Chondrocyte (in vitro differentiated cells): ENCODE results near the gene CST9L. TPM values are rescaled to one million over a fixed set of nuclear protein-coding genes. Genes with fewer than 3 reads are reported as not detected.

Experiments used
- DNase-seq: peaks from one replicate; pipeline ENCODE4 v3.0.0; 2021; ENCODE audit warnings: mixed read lengths, low spot score
- H3K27ac Mint-ChIP-seq: one replicate; pipeline ENCODE4 v1.8.0; 2021; ENCODE audit warnings: mild to moderate bottlenecking, moderate library complexity, mixed read lengths; ENCODE audit not compliant: unreplicated experiment
- H3K27me3 Mint-ChIP-seq: 2 replicates; pipeline ENCODE4 v1.8.0; 2021; ENCODE audit warnings: low read depth, mixed read lengths
- H3K36me3 Mint-ChIP-seq: 2 replicates; pipeline ENCODE4 v1.8.0; 2021; ENCODE audit warnings: low read depth, mixed read lengths
- H3K4me1 Mint-ChIP-seq: 2 replicates; pipeline ENCODE4 v1.8.0; 2021; ENCODE audit warnings: low read depth, mild to moderate bottlenecking, mixed read lengths
- H3K4me3 Mint-ChIP-seq: one replicate; pipeline ENCODE4 v1.8.0; 2021; ENCODE audit warnings: mild to moderate bottlenecking, moderate library complexity, mixed read lengths; ENCODE audit not compliant: unreplicated experiment
- H3K9me3 Mint-ChIP-seq: 2 replicates; pipeline ENCODE4 v1.8.0; 2021; ENCODE audit warnings: low read depth, mixed read lengths
- CTCF ChIP-seq: fragments of 200-600 bp; sonication (generic); IDR thresholded peaks from 2 replicates; pipeline ENCODE4 v1.5.0; 2021; ENCODE audit warnings: antibody characterized with exemption, mild to moderate bottlenecking, moderate library complexity
- total RNA-seq: library from RNA; stranded (reverse); gene quantifications from 3 replicates; pipeline ENCODE4 v1.2.1, GENCODE V29; 2021

Gene CST9L
- total RNA-seq, 1 donor from 2014 or later, result not detected

DNA sequence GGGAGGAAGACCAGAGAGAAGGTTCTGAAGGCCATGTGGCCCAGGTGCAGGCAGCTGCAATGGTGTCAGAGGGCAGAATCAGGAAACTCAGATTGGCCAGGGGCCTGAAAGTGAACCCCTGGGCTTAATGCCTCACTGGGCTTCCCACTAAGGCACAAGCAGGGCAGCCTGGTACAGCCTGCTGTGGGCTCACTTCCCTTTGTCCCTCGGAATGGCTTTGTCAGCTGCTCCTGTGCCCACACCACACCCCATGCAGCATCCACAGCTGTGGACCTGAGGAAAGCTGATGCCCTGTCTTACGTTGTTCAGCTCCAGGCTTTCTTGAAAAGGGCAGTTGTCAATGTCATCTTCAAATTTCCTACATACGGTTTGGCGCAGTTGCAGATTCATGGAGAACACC lies 35.0 kb upstream of the CST9L start:
- Mint-ChIP-seq H3K27ac (no peak overlapping the region), H3K9me3 (no peaks in the 10 kb centered on the region), H3K4me1 (peaks cover 12% of the 10 kb centered on the region), H3K36me3 (no peaks in the 10 kb centered on the region), H3K27me3 (no peaks in the 10 kb centered on the region), H3K4me3 (no peak overlapping the region)
- no peak for DNase-seq
- no peak for TF ChIP-seq CTCF

GRCh38 chr20:23602699-23603098 lies 34.4 kb upstream of the CST9L start:
- Mint-ChIP-seq H3K4me3 (no peak overlapping the region), H3K27me3 (peaks cover 2% of the 10 kb centered on the region), H3K9me3 (no peaks in the 10 kb centered on the region), H3K4me1 (peaks cover 12% of the 10 kb centered on the region), H3K36me3 (no peaks in the 10 kb centered on the region), H3K27ac (no peak overlapping the region)
- TF ChIP-seq CTCF, result no peak
- no peak for DNase-seq

GRCh38 chr20:23602241-23602640 lies 34.0 kb upstream of the CST9L start:
- no peak overlapping the region for H3K27ac Mint-ChIP-seq
- H3K27me3 Mint-ChIP-seq, result peaks cover 3% of the 10 kb centered on the region
- H3K36me3 Mint-ChIP-seq, result no peaks in the 10 kb centered on the region
- H3K4me1 Mint-ChIP-seq, result peaks cover 12% of the 10 kb centered on the region
- H3K4me3 Mint-ChIP-seq, result no peak overlapping the region
- TF ChIP-seq CTCF, result no peak
- DNase-seq, result no peak
- no peaks in the 10 kb centered on the region for H3K9me3 Mint-ChIP-seq

DNA sequence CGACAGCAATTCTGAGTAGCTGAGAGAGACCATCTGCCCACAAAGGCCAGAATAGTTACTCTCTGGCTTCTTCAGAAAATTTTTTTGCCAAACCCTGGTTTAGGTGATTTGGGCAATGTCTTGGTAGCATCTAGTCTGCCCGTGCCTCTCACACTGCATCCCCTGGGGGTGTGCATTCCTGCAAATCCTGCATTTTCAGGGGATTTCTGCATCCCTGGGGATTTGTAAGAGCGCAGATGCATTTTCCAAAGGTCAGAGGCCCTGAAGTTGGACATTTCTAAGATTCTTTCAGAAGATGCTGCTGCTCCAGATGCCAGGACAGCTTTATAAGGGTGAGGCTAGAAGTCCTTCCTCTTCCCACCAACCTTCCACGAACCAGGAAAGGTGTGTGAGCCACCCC lies 33.4 kb upstream of the CST9L start:
- Mint-ChIP-seq H3K27ac (no peak overlapping the region), H3K9me3 (no peaks in the 10 kb centered on the region), H3K36me3 (no peaks in the 10 kb centered on the region), H3K4me3 (no peak overlapping the region), H3K27me3 (peaks cover 7% of the 10 kb centered on the region), H3K4me1 (peaks cover 9% of the 10 kb centered on the region)
- no peak for TF ChIP-seq CTCF
- no peak for DNase-seq

- H3K4me3 Mint-ChIP-seq, result no peak overlapping the region
- H3K27me3 Mint-ChIP-seq, result peaks cover 11% of the 10 kb centered on the region
- no peaks in the 10 kb centered on the region for H3K9me3 Mint-ChIP-seq
- no peaks in the 10 kb centered on the region for H3K4me1 Mint-ChIP-seq
- H3K27ac Mint-ChIP-seq, result no peak overlapping the region
- H3K36me3 Mint-ChIP-seq, result no peaks in the 10 kb centered on the region
- DNase-seq, result no peak
- TF ChIP-seq CTCF, result no peak
These were observed 30.2 kb upstream of the CST9L start for GRCh38 chr20:23598481-23598880.
